ENCODE measurements around the gene SRRM4.

SRRM4 gene

DNA sequence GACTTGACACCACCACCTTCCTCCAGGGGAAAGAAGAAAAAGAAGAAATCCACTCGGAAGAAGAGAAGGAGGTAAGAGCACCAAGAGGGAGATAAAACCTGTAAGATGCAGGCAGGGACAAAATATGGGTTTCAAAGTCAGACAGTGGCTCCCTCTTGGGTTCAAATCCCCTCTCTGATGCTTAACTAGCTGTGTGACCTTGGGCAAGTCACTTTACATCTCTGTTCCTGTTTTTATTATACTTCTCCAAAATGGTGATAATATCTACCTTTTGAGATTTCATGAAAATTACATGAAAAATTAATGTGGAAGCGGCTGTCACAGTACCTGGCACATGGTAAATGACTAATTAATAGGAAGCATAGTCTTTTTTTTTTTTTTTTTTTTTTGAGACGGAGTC, 133.0 kb downstream of the SRRM4 start:
- H3K4me3 ChIP-seq (ENCODE audit: low read length) = no peak overlapping the region
- no peak for TF ChIP-seq CTCF (conservative IDR thresholded peaks at IDR 0.05; ENCODE audit: low read depth, low read length)
- no peak for DNase-seq (ENCODE audit: low read depth)

- H3K4me3 ChIP-seq (ENCODE audit: low read length) = no peak overlapping the region
- no peak for DNase-seq (ENCODE audit: low read depth)
- peak; percentile 86 for TF ChIP-seq CTCF (conservative IDR thresholded peaks at IDR 0.05; ENCODE audit: low read depth, low read length)
Measured at GRCh38 chr12:119115296-119115905, 134.1 kb downstream of the SRRM4 start.

GRCh38 chr12:119117936-119118335, 136.6 kb downstream of the SRRM4 start:
- DNase-seq (ENCODE audit: low read depth) = no peak
- no peak for TF ChIP-seq CTCF (conservative IDR thresholded peaks at IDR 0.05; ENCODE audit: low read depth, low read length)
- no peak overlapping the region for H3K4me3 ChIP-seq (ENCODE audit: low read length)

DNA sequence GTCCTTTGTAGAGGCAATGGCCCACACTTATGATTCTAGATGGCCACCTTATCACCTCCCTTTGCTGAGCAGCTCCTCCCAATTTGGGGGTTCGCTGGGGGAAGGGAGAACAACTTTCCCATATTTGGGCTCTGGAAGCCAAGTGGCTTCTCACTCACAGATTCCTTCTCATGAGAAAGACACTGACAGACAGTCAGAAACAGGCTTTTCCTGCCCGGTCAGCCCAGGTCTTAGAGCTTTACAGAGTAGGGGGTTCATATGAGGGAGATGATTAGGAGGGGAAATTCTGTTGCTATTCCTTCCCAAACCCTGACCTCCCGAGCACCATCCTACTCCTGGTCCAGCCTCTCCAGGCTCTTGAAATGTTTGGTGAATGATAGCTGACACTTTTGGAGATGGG, 137.3 kb downstream of the SRRM4 start:
- no peak for TF ChIP-seq CTCF (conservative IDR thresholded peaks at IDR 0.05; ENCODE audit: low read depth, low read length)
- no peak overlapping the region for H3K4me3 ChIP-seq (ENCODE audit: low read length)
- no peak for DNase-seq (ENCODE audit: low read depth)

DNA sequence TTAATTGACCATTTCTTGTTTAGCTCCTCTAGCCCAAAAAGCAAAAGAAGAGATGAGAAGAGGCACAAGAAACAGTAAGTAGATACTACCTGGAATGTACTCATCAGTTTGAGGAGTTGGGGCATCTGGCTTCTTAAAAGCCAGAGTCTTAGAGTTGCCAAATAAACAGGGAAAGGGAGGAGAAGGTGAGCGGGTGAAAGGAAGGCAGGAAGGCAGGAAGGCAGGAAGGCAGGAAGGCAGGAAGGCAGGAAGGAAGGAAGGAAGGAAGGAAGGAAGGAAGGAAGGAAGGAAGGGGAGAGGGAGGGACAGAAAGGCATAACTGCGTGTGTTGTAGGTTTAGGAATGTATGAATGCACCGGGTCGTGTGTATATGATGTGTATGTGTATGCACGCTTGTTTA, 140.7 kb downstream of the SRRM4 start:
- no peak for DNase-seq (ENCODE audit: low read depth)
- no peak overlapping the region for H3K4me3 ChIP-seq (ENCODE audit: low read length)
- TF ChIP-seq CTCF (conservative IDR thresholded peaks at IDR 0.05; ENCODE audit: low read depth, low read length) = no peak

- H3K4me3 ChIP-seq (ENCODE audit: low read length) = no peak overlapping the region
- no peak for DNase-seq (ENCODE audit: low read depth)
- TF ChIP-seq CTCF (conservative IDR thresholded peaks at IDR 0.05; ENCODE audit: low read depth, low read length) = no peak
Measured at GRCh38 chr12:119122751-119123150, 141.4 kb downstream of the SRRM4 start.

GRCh38 chr12:119128527-119128926, 147.2 kb downstream of the SRRM4 start:
- DNase-seq (ENCODE audit: low read depth) = no peak
- TF ChIP-seq CTCF (conservative IDR thresholded peaks at IDR 0.05; ENCODE audit: low read depth, low read length) = no peak
- H3K4me3 ChIP-seq (ENCODE audit: low read length) = no peak overlapping the region
